Measurements from ENCODE around the gene MEX3B. TPM values are rescaled to one million over a fixed set of nuclear protein-coding genes. Genes with fewer than 3 reads are reported as not detected.

The MEX3B gene
- total RNA-seq, result 7.2 and 11.9 TPM in 2 replicates

DNA sequence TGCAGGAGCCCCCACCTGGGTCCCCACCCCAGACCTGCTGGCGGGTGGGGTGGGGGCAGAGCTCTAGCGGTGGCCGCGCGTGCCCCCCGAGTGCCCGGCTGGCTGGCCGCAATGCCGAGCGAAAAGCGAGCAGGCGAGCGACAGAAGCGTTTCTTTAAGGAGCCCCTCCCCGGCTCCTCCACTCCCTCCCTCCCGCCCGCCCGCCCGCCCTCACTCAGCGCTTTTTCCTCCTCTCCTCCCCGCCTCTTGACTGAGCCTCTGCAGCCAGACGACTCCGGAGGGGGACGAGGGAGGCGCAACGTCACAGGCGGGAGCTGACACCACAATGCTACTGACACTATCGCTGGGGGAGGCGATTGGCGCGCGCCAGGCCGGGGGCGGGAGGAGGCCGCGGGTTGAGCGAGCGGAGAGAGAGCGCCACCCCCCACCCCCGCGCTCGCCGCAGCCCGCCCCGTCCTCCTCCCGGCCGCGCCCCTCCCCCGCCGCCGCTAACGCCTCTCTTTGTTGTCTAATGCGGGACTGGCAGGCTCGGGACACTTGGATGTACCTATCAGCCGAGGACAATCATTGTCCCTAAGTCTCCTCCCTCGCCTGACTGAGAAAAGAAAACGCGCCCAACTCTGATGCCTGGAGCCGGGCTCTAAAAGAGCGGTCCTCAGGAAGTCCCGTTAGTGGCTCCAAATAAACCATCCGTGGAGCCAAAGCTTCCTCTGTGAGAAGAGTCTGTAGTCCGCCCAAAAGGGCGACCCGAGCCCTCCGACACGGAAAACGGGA lies at the start of gene MEX3B:
Gene MEX3B, minus strand, starts transcription at position 127 of the 774 bp plus-strand sequence. CDS start 313 bp downstream, outside the sequence.

Other genes starting within 250 kb of the MEX3B start
- 28.0 and 30.2 TPM in 2 replicates for gene EFL1, start 216.7 kb upstream of the MEX3B start, total RNA-seq
- 0.30 and 0.85 TPM in 2 replicates for gene SAXO2, start 216.8 kb upstream of the MEX3B start, total RNA-seq